HG02943 (cell line): Measurements from ENCODE around the gene FBN1.

ENCODE experiments used
- ATAC-seq: cut with Tn5 transposase; IDR thresholded peaks from one replicate; pipeline ENCODE4 v1.9.1; 2021; ENCODE audit warnings: mild to moderate bottlenecking, low read depth, moderate library complexity; ENCODE audit not compliant: unreplicated experiment

Gene FBN1

DNA sequence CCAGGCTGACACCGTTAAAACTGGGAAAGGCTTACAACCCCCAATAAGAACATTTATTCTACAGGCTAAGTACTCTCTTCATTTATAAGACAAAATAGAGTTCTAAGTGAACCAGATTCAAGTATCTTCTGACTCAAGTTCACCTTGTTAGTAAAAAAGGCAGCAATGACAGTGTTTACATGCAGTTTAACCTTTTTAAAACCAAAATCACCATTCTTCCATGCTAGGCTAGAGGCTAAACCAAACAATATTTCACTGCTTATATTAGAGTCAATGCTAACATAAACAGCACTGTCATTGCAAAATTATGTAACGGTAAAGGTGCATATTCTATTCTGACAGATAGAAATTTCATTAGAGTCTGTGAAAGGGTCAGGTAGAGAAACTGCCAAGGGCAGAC is 118.0 kb downstream of the FBN1 start:
- ATAC-seq, result no peak

DNA sequence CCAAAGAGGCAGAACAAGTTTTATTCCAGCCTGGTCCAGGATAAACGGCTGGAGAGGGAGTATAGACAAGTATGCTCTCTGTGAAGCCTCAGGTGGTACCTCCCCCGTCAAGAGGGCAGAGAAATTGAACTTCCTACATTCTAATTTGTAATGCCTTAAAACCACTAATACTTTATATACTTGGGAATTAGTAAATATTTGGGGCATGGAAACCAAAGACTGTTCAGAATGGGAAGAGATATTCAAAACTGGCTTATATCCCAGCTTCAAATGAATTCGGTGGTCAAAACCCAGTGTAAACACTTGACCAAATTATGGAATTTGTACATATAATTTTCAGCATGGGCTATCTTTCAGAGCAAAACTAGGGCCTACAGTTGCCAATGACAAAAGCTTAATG is 122.6 kb downstream of the FBN1 start:
- no peak for ATAC-seq

DNA sequence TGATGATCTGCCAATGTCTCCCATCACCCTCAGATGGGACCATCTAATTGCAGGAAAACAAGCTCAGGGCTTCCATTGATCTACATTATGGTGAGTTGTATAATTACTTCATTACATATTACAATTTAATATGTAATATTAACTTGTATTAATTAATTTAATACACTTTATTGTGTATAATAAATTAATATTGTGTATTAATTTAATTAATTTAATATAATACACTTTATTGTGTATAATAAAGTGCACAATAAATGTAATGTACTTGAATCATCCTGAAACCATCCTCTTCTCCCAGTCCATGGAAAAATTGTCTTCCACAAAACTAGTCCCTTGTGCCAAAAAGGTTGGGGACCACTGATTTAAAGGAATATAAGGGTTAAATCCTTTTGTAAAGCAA is 123.4 kb downstream of the FBN1 start:
- ATAC-seq, result no peak

DNA sequence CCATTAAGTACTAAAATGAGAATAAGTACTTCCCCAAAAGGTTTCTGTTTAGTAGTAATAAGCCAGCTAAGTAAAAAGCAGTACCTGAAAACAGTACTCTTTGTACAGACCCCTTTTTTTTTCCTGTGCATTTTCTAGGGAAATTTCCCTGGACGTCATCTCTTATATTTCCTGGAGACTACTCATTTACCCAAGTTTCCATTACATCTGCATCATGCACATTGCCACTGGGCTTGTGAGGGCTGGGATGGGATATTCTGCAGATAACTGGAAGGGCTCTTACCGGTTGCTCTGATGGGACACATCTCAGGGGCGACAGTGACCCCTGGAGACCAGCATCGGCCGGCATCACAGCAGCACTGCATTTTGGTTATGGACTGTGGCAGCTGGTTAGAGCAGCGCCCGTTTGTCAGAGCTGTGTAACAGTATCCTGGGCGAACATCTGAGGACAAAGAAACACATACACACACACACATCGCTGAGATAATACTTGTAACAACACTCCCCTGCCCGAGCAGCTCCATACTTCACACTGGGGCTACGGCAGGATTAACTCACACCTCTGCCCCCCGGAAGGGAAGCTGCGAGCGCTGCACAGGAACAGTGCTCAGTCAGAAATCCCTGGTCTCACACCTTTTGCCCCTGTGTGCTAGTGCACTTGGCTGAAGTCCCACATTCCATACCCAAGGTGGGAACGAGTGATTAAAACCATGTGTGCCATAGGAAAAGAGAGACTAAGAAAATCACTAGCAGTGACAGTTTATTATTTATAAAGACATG is 124.9 kb downstream of the FBN1 start:
- ATAC-seq, result no peak

GRCh38 chr15:48516121-48516520 is 129.4 kb downstream of the FBN1 start:
- no peak for ATAC-seq

DNA sequence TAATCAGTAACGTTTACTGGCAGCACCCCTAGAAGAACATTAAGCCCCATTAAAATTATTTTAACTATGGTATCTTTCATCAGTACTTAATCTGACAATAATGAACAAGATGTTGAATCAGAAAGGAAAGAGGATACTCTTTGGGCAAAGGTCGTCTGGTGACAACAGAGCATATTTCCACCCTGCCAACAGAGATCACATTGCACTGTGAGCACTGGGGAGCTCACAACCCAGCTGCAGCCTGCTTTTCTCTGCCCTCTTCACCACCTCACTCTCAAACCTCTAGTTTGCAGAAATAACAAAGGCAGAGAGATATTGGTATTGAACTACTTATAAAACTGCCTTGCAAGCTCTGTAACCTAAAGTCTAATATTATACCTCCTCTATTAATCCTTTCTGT is 130.0 kb downstream of the FBN1 start:
- no peak for ATAC-seq

- no peak for ATAC-seq
Observed at GRCh38 chr15:48514103-48514816, 131.2 kb downstream of the FBN1 start.

- no peak for ATAC-seq
Observed at GRCh38 chr15:48510976-48511375, 134.5 kb downstream of the FBN1 start.

DNA sequence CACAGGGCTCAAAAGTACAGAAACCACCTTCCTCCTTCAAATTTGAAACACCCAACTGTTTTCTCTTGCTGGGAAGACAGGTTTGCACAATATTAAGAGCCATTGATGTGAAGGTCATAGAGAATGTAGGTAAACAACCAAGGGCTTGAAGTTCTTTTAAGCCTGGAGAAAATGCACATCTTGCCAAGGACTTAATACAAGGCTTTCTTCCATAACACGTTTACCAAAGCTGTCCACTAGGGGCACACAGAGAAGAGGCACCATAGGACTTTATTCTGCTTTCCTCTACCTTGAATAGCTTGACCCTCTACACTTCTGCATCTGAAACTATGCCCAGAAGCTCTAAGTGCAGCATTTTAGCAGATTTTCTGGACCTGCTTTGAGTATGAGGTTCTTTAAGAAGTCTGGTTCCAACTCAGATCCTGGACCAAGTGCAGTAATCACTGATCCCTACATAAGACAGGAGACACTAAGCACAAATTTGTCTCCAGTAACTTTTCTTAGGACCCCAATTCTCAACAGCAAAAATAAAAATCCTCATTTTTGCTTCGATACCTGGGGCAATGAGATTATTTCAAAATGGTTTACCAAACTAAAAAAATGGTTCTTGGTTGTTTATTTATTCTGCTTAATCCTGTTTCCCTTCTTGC is 138.0 kb downstream of the FBN1 start:
- ATAC-seq, result peak; percentile 61

GRCh38 chr15:48505067-48505466 is 140.4 kb downstream of the FBN1 start:
- ATAC-seq, result no peak

- no peak for ATAC-seq
Observed at GRCh38 chr15:48501208-48501607, 144.3 kb downstream of the FBN1 start.

DNA sequence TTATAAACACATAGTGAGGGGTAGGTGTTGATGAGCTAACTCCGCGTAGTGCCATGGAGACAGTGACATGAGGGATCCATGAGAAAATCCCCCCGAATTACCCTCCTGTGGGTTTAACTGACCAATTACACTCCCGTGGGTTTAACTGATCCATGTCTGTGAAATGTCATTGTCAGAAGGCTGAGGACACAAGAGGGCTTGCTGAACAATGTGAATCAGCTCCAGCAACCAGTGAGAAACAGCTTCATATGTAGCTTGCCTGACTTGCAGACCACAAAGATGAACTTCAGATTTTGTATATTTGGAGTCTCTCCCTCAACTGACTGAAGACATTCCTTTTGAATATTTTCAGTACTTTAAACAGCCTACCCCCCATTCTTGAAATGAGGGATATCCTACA is 144.9 kb downstream of the FBN1 start:
- ATAC-seq, result no peak

- ATAC-seq, result no peak
Observed at GRCh38 chr15:48499978-48500377, 145.5 kb downstream of the FBN1 start.

DNA sequence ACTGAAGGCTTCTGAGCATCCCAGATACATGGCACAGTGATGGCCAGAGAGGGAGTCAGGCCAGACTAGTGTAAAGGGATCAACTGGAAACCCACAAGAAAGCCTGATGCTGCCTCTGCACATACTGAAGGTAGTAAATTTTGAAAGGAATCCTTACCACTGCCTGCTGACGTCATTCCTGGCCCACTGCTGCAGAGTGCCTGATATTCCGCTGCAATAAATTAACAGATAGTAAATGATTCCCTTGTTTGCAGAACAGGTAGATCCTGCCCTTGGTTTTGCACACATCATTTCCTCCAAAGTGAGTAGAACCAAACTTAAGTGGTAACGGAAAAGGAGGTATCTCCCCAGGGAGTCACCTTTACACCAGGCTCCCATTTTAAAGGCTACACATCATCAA is 146.7 kb downstream of the FBN1 start:
- ATAC-seq, result no peak

DNA sequence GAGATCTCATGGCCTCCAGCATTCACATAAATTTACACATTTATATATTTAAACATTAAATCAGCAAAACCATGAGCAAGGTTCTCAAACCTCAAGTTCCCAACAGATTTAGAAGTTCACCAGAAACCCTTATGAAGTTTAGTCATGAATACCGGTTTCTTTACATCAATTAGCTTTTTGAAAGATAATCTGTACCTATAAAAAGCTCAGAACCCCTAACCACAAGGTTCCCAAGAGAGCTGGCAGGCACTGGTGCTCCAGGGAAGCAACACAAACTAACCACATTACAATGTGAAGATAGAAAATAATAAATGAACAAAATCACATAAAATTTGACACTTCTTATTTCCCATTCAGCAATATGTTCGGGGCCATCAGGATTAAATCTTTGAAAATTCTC is 150.9 kb downstream of the FBN1 start:
- no peak for ATAC-seq

- ATAC-seq, result no peak
Observed at GRCh38 chr15:48493763-48494225, 151.7 kb downstream of the FBN1 start.

- ATAC-seq, result no peak
Observed at GRCh38 chr15:48493084-48493762, 152.3 kb downstream of the FBN1 start.

- no peak for ATAC-seq
Observed at GRCh38 chr15:48486228-48486627, 159.3 kb downstream of the FBN1 start.

DNA sequence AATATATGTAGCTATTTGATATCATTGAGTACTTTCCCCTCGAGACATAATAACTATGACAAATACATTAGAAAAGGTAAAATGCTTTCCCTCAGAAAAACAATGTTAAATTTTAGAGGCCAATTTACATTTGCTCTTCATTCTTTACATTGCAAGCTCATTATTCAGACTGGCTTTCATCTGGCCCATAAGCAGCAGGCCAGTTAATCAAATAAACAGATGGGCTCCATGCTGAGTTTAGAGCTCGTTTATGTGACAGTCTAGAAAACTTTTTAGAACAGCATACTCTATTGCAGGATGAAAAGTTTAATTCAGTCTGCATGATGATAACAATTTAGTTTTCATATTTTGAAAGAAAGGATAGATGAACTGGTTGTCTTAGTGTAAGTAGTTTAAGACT is 163.7 kb downstream of the FBN1 start:
- ATAC-seq, result no peak

DNA sequence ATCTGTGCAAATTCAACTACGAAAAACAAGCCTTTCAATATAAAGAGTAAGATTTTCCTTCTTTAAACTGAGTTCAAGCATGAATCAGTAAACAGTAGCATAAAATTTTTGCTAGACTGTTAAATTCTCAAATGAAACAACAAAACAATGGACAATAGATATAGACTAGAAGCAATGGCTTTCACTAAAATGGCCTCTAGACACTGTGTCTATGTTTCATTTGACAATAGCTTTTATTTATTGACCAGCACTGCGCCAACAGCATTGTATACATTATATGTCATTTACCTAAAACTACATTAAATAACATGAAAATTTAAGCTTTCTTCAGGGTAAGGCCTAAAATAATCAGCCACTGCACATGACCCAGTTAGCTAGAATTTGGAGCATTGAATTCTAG is 165.8 kb downstream of the FBN1 start:
- no peak for ATAC-seq

DNA sequence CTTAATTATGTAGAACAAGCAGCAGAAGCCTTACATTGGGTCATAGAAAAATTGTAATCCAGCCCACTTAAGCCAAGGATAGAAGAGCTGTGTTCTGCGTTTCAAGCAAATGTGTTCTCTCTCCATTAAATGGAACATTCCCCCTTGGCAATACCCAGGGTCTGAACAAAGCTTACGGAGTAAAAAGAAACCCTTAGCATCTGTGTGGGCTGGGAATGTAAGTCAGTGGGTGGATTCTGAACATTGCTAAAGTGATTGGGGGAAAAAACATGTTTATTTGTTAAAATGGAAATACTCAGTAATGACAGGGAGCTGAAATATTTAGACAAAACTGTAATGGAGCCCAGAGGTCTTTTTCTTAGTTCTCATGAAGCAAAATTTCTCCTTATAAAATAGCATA is 166.9 kb downstream of the FBN1 start:
- no peak for ATAC-seq
